Stimulated activated CD4-positive, alpha-beta T cell treated with anti-CD3 and anti-CD28 coated beads, TNF-alpha, amount 100 ng/mL, for 24 hours (primary cell): ENCODE data around the gene OGA.

Experiments
- DNase-seq, 3 experiments: peaks; one replicate each; pipeline ENCODE4 v3.0.0-alpha.2; 2020; ENCODE audit warnings: low read depth in 3 of 3

Gene OGA

GRCh38 chr10:101775273-101776160, 42.7 kb downstream of the OGA start, which contains the start of gene FGF8:
Gene FGF8, minus strand, starts transcription at chr10:101776114. Its CDS starts 214 bp downstream, at chr10:101775900.
- no peak for DNase-seq

GRCh38 chr10:101774589-101775272, 43.5 kb downstream of the OGA start:
- no peak for DNase-seq

GRCh38 chr10:101773923-101774588, 44.2 kb downstream of the OGA start:
- no peak for DNase-seq

GRCh38 chr10:101772895-101773761, 45.1 kb downstream of the OGA start:
- no peak for DNase-seq

GRCh38 chr10:101772017-101772894, 46.0 kb downstream of the OGA start:
- DNase-seq: no peak

- no peak for DNase-seq
Observed at GRCh38 chr10:101771380-101771779, 46.9 kb downstream of the OGA start.

GRCh38 chr10:101770331-101771215, 47.7 kb downstream of the OGA start:
- no peak for DNase-seq

GRCh38 chr10:101769541-101770180, 48.6 kb downstream of the OGA start:
- no peak for DNase-seq

- no peak for DNase-seq
Observed at GRCh38 chr10:101768791-101769170, 49.5 kb downstream of the OGA start.

- no peak for DNase-seq
Observed at GRCh38 chr10:101767966-101768790, 50.1 kb downstream of the OGA start.

- DNase-seq: no peak
Observed at GRCh38 chr10:101767600-101767945, 50.7 kb downstream of the OGA start.

- DNase-seq: no peak
Observed at GRCh38 chr10:101766753-101767599, 51.3 kb downstream of the OGA start.

- DNase-seq: no peak
Observed at GRCh38 chr10:101766306-101766705, 51.9 kb downstream of the OGA start.

GRCh38 chr10:101763141-101763846, 55.0 kb downstream of the OGA start:
- DNase-seq: no peak

GRCh38 chr10:101762736-101763135, 55.5 kb downstream of the OGA start:
- DNase-seq: no peak

- DNase-seq: no peak
Observed at GRCh38 chr10:101761226-101761625, 57.0 kb downstream of the OGA start.

- no peak for DNase-seq
Observed at GRCh38 chr10:101760510-101760909, 57.7 kb downstream of the OGA start.
